HepG2 (cell line): ENCODE measurements around the gene SNX21. TPM values are rescaled to one million over a fixed set of nuclear protein-coding genes. Genes with fewer than 3 reads are reported as not detected.

Experiments used
- BORCS8-MEF2B ChIP-seq: sonication (generic); formaldehyde crosslinking; IDR thresholded peaks from 2 replicates; pipeline ENCODE4 v1.8.0; 2022; ENCODE audit warnings: mild to moderate bottlenecking, missing genetic modification reagents
- HMGA1 ChIP-seq: sonication (generic); formaldehyde crosslinking; conservative IDR thresholded peaks from 2 replicates; pipeline ENCODE4 v1.4.0; 2020; ENCODE audit warnings: missing genetic modification reagents
- NFYB ChIP-seq: sonication (generic); formaldehyde crosslinking; IDR thresholded peaks from 2 replicates; pipeline ENCODE4 v1.4.0; 2020; ENCODE audit warnings: missing genetic modification reagents
- NFYC ChIP-seq: IDR thresholded peaks from 2 replicates; pipeline ENCODE4 v1.6.1; 2016; ENCODE audit warnings: missing genetic modification reagents, missing compliant biosample characterization
- RBM39 ChIP-seq: fragments of 200-400 bp; formaldehyde crosslinking; IDR thresholded peaks from one replicate; pipeline ENCODE4 v1.6.1; 2018; ENCODE audit warnings: antibody characterized with exemption, mild to moderate bottlenecking, low read depth, low read length; ENCODE audit not compliant: poor library complexity, severe bottlenecking
- RFXANK ChIP-seq: IDR thresholded peaks from 2 replicates; pipeline ENCODE4 v1.6.1; 2016
- RFXAP ChIP-seq: sonication (generic); formaldehyde crosslinking; IDR thresholded peaks from 2 replicates; pipeline ENCODE4 v1.4.0; 2020; ENCODE audit warnings: missing genetic modification reagents, borderline replicate concordance
- ZNF34 ChIP-seq: sonication (generic); formaldehyde crosslinking; IDR thresholded peaks from 2 replicates; pipeline ENCODE4 v1.4.0; 2020; ENCODE audit warnings: mild to moderate bottlenecking, missing genetic modification reagents, borderline replicate concordance
- ZNF567 ChIP-seq: sonication (generic); formaldehyde crosslinking; IDR thresholded peaks from 2 replicates; pipeline ENCODE4 v1.8.1; 2023; ENCODE audit warnings: mild to moderate bottlenecking, missing genetic modification reagents, borderline replicate concordance
- ZNF883 ChIP-seq: sonication (generic); formaldehyde crosslinking; IDR thresholded peaks from 2 replicates; pipeline ENCODE4 v1.5.1; 2020; ENCODE audit warnings: mild to moderate bottlenecking, missing genetic modification reagents; ENCODE audit errors: not compliant biosample characterization
- polyA plus RNA-seq, 8 experiments: library from polyadenylated mRNA; depleted of rRNA in 3 of 8; stranded (reverse) in 7 of 8; unstranded in 1 of 8; fragments of >200 nt; fragmentation: Illumina TruSeq in 4 of 8; extraction: Trizol in 4 of 8; gene quantifications; 2 replicates each; pipeline versions ENCODE4 v1.2.1 to v1.2.3, GENCODE V29; 2011 to 2016; ENCODE audit warnings: low read depth in 4 of 8, missing spikeins in 1 of 8, mixed read lengths in 1 of 8; ENCODE audit not compliant: insufficient read depth in 1 of 8
- total RNA-seq, 5 experiments: library from RNA; depleted of rRNA; stranded (reverse); fragments of >200 nt; fragmentation: Illumina TruSeq; extraction: Trizol; gene quantifications; 2 replicates each; pipeline ENCODE4 v1.2.3, GENCODE V29; 2016; ENCODE audit warnings: low read depth in 1 of 5
- TF ChIP-seq, protein P1 (sequence below): sonication (generic); formaldehyde crosslinking; IDR thresholded peaks from one replicate; pipeline ENCODE4 v1.5.1; 2020; ENCODE audit warnings: mild to moderate bottlenecking, missing genetic modification reagents; ENCODE audit errors: not compliant biosample characterization
- TF ChIP-seq, protein P2 (sequence below): sonication (generic); formaldehyde crosslinking; IDR thresholded peaks from 2 replicates; pipeline ENCODE4 v1.5.0; 2020; ENCODE audit warnings: mild to moderate bottlenecking, missing genetic modification reagents, moderate library complexity
- TF ChIP-seq, protein P3 (sequence below): sonication (generic); formaldehyde crosslinking; IDR thresholded peaks from 2 replicates; pipeline ENCODE4 v1.8.0; 2022; ENCODE audit warnings: mild to moderate bottlenecking, missing genetic modification reagents
- TF ChIP-seq, protein P4 (sequence below): sonication (generic); formaldehyde crosslinking; IDR thresholded peaks from 2 replicates; pipeline ENCODE4 v1.5.0; 2020; ENCODE audit warnings: mild to moderate bottlenecking, missing genetic modification reagents, borderline replicate concordance

The SNX21 gene
- total and polyA plus RNA-seq, 2 of the 13 experiments (the other 11 are each of a cell fraction or from before 2014, with no cell fraction given), result 7.7 to 12.8 TPM

DNA sequence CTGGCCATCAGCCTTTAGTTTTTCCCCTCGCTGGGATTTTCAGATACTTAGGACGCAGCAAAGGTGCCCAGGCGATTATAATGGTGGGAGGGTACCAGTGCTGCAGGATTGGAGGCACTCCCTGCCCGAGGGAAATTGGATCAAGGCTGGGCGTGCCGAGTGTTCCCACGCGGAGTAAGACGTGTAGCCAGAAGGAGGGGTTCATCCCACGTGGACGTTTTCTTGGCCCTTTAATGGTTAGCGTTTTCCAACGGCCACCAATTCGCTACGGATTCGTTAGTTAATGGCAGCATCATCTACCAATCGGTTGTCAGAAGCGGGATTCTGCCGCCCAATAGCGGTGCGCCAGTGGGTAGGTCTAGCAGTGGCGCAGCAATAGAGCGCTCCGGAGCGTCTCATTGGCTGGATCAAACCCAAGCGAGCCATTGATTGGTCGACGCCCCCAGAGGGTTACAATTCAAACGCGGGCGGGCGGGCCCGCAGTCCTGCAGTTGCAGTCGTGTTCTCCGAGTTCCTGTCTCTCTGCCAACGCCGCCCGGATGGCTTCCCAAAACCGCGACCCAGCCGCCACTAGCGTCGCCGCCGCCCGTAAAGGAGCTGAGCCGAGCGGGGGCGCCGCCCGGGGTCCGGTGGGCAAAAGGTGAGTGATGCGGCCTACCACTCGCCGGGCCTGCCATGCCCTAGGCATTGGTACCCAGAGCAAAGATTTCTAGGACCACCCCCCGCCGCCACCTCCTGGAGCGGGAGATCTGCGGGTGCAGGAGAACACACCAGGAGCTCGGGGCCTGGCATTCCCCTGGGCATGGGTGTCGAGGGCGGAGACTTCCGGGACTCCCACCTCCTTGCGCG is 21.2 kb upstream of the SNX21 start, which contains the start of gene UBE2C (continued):
- TF ChIP-seq, protein P1, sequence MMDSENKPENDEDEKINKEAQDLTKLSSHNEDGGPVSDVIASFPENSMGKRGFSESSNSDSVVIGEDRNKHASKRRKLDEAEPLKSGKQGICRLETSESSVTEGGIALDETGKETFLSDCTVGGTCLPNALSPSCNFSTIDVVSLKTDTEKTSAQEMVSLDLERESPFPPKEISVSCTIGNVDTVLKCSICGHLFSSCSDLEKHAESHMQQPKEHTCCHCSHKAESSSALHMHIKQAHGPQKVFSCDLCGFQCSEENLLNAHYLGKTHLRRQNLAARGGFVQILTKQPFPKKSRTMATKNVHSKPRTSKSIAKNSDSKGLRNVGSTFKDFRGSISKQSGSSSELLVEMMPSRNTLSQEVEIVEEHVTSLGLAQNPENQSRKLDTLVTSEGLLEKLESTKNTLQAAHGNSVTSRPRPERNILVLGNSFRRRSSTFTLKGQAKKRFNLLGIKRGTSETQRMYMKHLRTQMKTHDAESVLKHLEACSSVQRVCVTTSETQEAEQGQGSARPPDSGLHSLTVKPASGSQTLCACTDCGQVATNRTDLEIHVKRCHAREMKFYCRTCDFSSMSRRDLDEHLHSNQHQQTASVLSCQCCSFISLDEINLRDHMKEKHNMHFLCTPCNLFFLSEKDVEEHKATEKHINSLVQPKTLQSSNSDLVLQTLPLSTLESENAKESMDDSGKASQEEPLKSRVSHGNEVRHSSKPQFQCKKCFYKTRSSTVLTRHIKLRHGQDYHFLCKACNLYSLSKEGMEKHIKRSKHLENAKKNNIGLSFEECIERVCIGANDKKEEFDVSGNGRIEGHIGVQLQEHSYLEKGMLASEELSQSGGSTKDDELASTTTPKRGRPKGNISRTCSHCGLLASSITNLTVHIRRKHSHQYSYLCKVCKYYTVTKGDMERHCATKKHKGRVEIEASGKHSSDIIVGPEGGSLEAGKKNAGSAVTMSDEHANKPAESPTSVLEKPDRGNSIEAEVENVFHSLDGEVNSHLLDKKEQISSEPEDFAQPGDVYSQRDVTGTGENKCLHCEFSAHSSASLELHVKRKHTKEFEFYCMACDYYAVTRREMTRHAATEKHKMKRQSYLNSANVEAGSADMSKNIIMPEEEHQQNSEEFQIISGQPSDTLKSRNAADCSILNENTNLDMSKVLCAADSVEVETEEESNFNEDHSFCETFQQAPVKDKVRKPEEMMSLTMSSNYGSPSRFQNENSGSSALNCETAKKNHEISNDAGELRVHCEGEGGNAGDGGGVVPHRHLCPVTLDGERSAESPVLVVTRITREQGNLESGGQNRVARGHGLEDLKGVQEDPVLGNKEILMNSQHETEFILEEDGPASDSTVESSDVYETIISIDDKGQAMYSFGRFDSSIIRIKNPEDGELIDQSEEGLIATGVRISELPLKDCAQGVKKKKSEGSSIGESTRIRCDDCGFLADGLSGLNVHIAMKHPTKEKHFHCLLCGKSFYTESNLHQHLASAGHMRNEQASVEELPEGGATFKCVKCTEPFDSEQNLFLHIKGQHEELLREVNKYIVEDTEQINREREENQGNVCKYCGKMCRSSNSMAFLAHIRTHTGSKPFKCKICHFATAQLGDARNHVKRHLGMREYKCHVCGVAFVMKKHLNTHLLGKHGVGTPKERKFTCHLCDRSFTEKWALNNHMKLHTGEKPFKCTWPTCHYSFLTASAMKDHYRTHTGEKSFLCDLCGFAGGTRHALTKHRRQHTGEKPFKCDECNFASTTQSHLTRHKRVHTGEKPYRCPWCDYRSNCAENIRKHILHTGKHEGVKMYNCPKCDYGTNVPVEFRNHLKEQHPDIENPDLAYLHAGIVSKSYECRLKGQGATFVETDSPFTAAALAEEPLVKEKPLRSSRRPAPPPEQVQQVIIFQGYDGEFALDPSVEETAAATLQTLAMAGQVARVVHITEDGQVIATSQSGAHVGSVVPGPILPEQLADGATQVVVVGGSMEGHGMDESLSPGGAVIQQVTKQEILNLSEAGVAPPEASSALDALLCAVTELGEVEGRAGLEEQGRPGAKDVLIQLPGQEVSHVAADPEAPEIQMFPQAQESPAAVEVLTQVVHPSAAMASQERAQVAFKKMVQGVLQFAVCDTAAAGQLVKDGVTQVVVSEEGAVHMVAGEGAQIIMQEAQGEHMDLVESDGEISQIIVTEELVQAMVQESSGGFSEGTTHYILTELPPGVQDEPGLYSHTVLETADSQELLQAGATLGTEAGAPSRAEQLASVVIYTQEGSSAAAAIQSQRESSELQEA (CRISPR knock-in tag), result peak; percentile 10
- TF ChIP-seq ZNF883 (peak; percentile 14), NFYC (CRISPR knock-in tag) (peak; percentile 98), RBM39 (peak; percentile 68), NFYB (CRISPR knock-in tag) (peak; percentile 100), HMGA1 (CRISPR knock-in tag) (no peak), RFXANK (CRISPR knock-in tag) (no peak), RFXAP (CRISPR knock-in tag) (0 out of 2 replicates have a peak, but pooled peaks have one; percentile 67), BORCS8-MEF2B (peak; percentile 96), ZNF34 (no peak), ZNF567 (CRISPR knock-in tag) (peak; percentile 49; the same call in 1 of the 2 replicates)
- TF ChIP-seq, protein P2, sequence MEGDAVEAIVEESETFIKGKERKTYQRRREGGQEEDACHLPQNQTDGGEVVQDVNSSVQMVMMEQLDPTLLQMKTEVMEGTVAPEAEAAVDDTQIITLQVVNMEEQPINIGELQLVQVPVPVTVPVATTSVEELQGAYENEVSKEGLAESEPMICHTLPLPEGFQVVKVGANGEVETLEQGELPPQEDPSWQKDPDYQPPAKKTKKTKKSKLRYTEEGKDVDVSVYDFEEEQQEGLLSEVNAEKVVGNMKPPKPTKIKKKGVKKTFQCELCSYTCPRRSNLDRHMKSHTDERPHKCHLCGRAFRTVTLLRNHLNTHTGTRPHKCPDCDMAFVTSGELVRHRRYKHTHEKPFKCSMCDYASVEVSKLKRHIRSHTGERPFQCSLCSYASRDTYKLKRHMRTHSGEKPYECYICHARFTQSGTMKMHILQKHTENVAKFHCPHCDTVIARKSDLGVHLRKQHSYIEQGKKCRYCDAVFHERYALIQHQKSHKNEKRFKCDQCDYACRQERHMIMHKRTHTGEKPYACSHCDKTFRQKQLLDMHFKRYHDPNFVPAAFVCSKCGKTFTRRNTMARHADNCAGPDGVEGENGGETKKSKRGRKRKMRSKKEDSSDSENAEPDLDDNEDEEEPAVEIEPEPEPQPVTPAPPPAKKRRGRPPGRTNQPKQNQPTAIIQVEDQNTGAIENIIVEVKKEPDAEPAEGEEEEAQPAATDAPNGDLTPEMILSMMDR (CRISPR knock-in tag), result 0 out of 2 replicates have a peak, but pooled peaks have one; percentile 7
- TF ChIP-seq, protein P3, sequence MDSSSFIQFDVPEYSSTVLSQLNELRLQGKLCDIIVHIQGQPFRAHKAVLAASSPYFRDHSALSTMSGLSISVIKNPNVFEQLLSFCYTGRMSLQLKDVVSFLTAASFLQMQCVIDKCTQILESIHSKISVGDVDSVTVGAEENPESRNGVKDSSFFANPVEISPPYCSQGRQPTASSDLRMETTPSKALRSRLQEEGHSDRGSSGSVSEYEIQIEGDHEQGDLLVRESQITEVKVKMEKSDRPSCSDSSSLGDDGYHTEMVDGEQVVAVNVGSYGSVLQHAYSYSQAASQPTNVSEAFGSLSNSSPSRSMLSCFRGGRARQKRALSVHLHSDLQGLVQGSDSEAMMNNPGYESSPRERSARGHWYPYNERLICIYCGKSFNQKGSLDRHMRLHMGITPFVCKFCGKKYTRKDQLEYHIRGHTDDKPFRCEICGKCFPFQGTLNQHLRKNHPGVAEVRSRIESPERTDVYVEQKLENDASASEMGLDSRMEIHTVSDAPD (CRISPR knock-in tag), result peak; percentile 82
- TF ChIP-seq, protein P4, sequence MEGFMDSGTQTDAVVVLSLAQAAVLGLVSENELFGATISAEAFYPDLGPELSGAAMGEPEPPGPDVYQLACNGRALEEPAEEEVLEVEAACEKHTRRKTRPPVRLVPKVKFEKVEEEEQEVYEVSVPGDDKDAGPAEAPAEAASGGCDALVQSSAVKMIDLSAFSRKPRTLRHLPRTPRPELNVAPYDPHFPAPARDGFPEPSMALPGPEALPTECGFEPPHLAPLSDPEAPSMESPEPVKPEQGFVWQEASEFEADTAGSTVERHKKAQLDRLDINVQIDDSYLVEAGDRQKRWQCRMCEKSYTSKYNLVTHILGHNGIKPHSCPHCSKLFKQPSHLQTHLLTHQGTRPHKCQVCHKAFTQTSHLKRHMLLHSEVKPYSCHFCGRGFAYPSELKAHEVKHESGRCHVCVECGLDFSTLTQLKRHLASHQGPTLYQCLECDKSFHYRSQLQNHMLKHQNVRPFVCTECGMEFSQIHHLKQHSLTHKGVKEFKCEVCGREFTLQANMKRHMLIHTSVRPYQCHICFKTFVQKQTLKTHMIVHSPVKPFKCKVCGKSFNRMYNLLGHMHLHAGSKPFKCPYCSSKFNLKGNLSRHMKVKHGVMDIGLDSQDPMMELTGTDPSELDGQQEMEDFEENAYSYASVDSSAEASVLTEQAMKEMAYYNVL (CRISPR knock-in tag), result no peak
